Mesenchymal stem cell (in vitro differentiated cells and primary cell): Measurements from ENCODE around the gene TCF7L1.

Experiments
- DNase-seq: peaks from one replicate; pipeline ENCODE4 v3.0.0-alpha.2; 2013
- H2AFZ ChIP-seq: one replicate; pipeline ENCODE4 v1.6.1; 2013; ENCODE audit warnings: low read depth, mild to moderate bottlenecking, control low read depth, inconsistent platforms, low read length, moderate library complexity
- H2AK5ac ChIP-seq: 2 replicates; pipeline ENCODE4 v1.6.1; 2013; ENCODE audit warnings: low read length, moderate library complexity, mild to moderate bottlenecking, inconsistent platforms; ENCODE audit not compliant: severe bottlenecking
- H2BK120ac ChIP-seq: one replicate; pipeline ENCODE4 v1.6.1; 2013; ENCODE audit warnings: low read depth, mild to moderate bottlenecking, inconsistent platforms, low read length, moderate library complexity
- H2BK12ac ChIP-seq, 2 experiments: one replicate each; pipeline ENCODE4 v1.6.1; 2013; ENCODE audit warnings: inconsistent platforms in 2 of 2, low read length in 2 of 2, mild to moderate bottlenecking in 2 of 2, moderate library complexity in 2 of 2, control low read depth in 1 of 2
- H2BK15ac ChIP-seq: one replicate; pipeline ENCODE4 v1.6.1; 2013; ENCODE audit warnings: mild to moderate bottlenecking, low read depth, inconsistent platforms; ENCODE audit not compliant: poor library complexity, severe bottlenecking
- H2BK5ac ChIP-seq: 2 replicates; pipeline ENCODE4 v1.6.1; 2013; ENCODE audit warnings: low read depth, mild to moderate bottlenecking, low read length, control low read depth, inconsistent platforms; ENCODE audit not compliant: poor library complexity, severe bottlenecking
- H3K14ac ChIP-seq, 2 experiments: one replicate each; pipeline ENCODE4 v1.6.1; 2013; ENCODE audit warnings: inconsistent platforms in 2 of 2, low read length in 2 of 2, control low read depth in 1 of 2, mild to moderate bottlenecking in 1 of 2, moderate library complexity in 1 of 2
- H3K18ac ChIP-seq, 2 experiments: one replicate each; pipeline ENCODE4 v1.6.1; 2013; ENCODE audit warnings: inconsistent platforms in 2 of 2, low read length in 2 of 2, control low read depth in 1 of 2, low read depth in 1 of 2, mild to moderate bottlenecking in 1 of 2
- H3K23ac ChIP-seq, 2 experiments: one replicate each; pipeline ENCODE4 v1.6.1; 2013; ENCODE audit warnings: inconsistent platforms in 2 of 2, low read length in 2 of 2, mild to moderate bottlenecking in 2 of 2, moderate library complexity in 2 of 2, control low read depth in 1 of 2
- H3K27ac ChIP-seq: 2 replicates; pipeline ENCODE4 v1.5.1; 2013; ENCODE audit warnings: mild to moderate bottlenecking, moderate library complexity, low read length, control low read depth, inconsistent platforms; ENCODE audit not compliant: poor library complexity, severe bottlenecking
- H3K27me3 ChIP-seq, 2 experiments: 2 replicates each; pipeline versions ENCODE4 v1.6.1 to v1.7.0; 2013; ENCODE audit warnings: low read length in 2 of 2, mild to moderate bottlenecking in 2 of 2, moderate library complexity in 2 of 2, control low read depth in 1 of 2, inconsistent platforms in 1 of 2; ENCODE audit not compliant: control insufficient read depth in 1 of 2, insufficient read depth in 1 of 2
- H3K36me3 ChIP-seq, 2 experiments: 2 replicates each; pipeline versions ENCODE4 v1.6.1 to v1.7.0; 2013; ENCODE audit warnings: low read length in 2 of 2, control low read depth in 1 of 2, inconsistent platforms in 1 of 2, low read depth in 1 of 2, mild to moderate bottlenecking in 1 of 2; ENCODE audit not compliant: insufficient read depth in 2 of 2, control insufficient read depth in 1 of 2
- H3K4ac ChIP-seq, 2 experiments: one replicate each; pipeline ENCODE4 v1.6.1; 2013; ENCODE audit warnings: inconsistent platforms in 2 of 2, low read length in 2 of 2, mild to moderate bottlenecking in 2 of 2, moderate library complexity in 2 of 2, control low read depth in 1 of 2, low read depth in 1 of 2
- H3K4me1 ChIP-seq: 2 replicates; pipeline ENCODE4 v1.6.1; 2013; ENCODE audit warnings: low read depth, low read length, control low read depth; ENCODE audit not compliant: control insufficient read depth, insufficient read depth
- H3K4me2 ChIP-seq: 2 replicates; pipeline ENCODE4 v1.6.1; 2013; ENCODE audit warnings: low read length, mild to moderate bottlenecking, inconsistent platforms; ENCODE audit not compliant: poor library complexity, severe bottlenecking
- H3K4me3 ChIP-seq, 2 experiments: 2 replicates each; pipeline versions ENCODE4 v1.5.1 to v1.7.0; 2013; ENCODE audit warnings: low read length in 2 of 2, mild to moderate bottlenecking in 2 of 2, control low read depth in 1 of 2, low read depth in 1 of 2; ENCODE audit not compliant: insufficient read depth in 1 of 2
- H3K79me1 ChIP-seq: replicated peaks from 2 replicates; pipeline ENCODE4 v1.6.1; 2013; ENCODE audit warnings: mild to moderate bottlenecking, control low read depth, low read length, inconsistent platforms; ENCODE audit not compliant: poor library complexity, severe bottlenecking
- H3K9ac ChIP-seq: 2 replicates; pipeline ENCODE4 v1.7.0; 2013; ENCODE audit warnings: mild to moderate bottlenecking, low read length, moderate library complexity
- H3K9me3 ChIP-seq: 2 replicates; pipeline ENCODE4 v1.7.0; 2013; ENCODE audit warnings: mild to moderate bottlenecking, low read length; ENCODE audit not compliant: control insufficient read depth
- H4K8ac ChIP-seq: one replicate; pipeline ENCODE4 v1.6.1; 2013; ENCODE audit warnings: inconsistent platforms, mild to moderate bottlenecking, low read length, moderate library complexity
- H4K91ac ChIP-seq: one replicate; pipeline ENCODE4 v1.6.1; 2013; ENCODE audit warnings: mild to moderate bottlenecking, low read length, inconsistent platforms
- WGBS: methylation state at CpG from one replicate; pipeline ENCODE4 v1.1.7; 2013; ENCODE audit warnings: mixed read lengths; 5-methylcytosine and 5-hydroxymethylcytosine counted together

The TCF7L1 gene

GRCh38 chr2:85235281-85235680 lies 102.1 kb downstream of the TCF7L1 start:
- no peak overlapping the region for H2BK12ac ChIP-seq
- DNase-seq = no peak
- no peak overlapping the region for H4K8ac ChIP-seq
- H3K79me1 ChIP-seq = peaks cover 5% of the 10 kb centered on the region
- H3K27me3 ChIP-seq = no peaks in the 10 kb centered on the region
- H3K27ac ChIP-seq = no peak overlapping the region
- no peak overlapping the region for H2AK5ac ChIP-seq
- no peaks in the 10 kb centered on the region for H3K36me3 ChIP-seq
- no peak overlapping the region for H2BK120ac ChIP-seq
- H3K9me3 ChIP-seq = no peaks in the 10 kb centered on the region
- H3K9ac ChIP-seq = no peak overlapping the region
- H3K18ac ChIP-seq = no peak overlapping the region
- no peak overlapping the region for H2BK15ac ChIP-seq
- H2BK5ac ChIP-seq = no peak overlapping the region
- H4K91ac ChIP-seq = no peak overlapping the region
- no peak overlapping the region for H3K4me3 ChIP-seq
- peaks cover 15% of the 10 kb centered on the region for H3K4me1 ChIP-seq
- H2AFZ ChIP-seq = no peak overlapping the region
- no peak overlapping the region for H3K14ac ChIP-seq
- no peak overlapping the region for H3K23ac ChIP-seq
- 83% methylated on average over 4 of the region's 5 CpGs for WGBS
- H3K4me2 ChIP-seq = no peak overlapping the region
- no peak overlapping the region for H3K4ac ChIP-seq

GRCh38 chr2:85236084-85236483 lies 102.9 kb downstream of the TCF7L1 start:
- Histone ChIP-seq H3K23ac (no peak overlapping the region), H3K14ac (no peak overlapping the region), H3K36me3 (no peaks in the 10 kb centered on the region), H3K27ac (no peak overlapping the region), H2AFZ (no peak overlapping the region), H3K4ac (no peak overlapping the region), H4K91ac (no peak overlapping the region), H2BK15ac (no peak overlapping the region), H3K4me2 (no peak overlapping the region), H3K18ac (no peak overlapping the region), H3K27me3 (no peaks in the 10 kb centered on the region), H3K9me3 (no peaks in the 10 kb centered on the region), H2BK120ac (no peak overlapping the region), H2BK5ac (no peak overlapping the region), H4K8ac (no peak overlapping the region), H2AK5ac (no peak overlapping the region), H3K4me1 (peaks cover 15% of the 10 kb centered on the region), H3K79me1 (peaks cover 5% of the 10 kb centered on the region), H3K9ac (no peak overlapping the region), H2BK12ac (no peak overlapping the region), H3K4me3 (no peak overlapping the region)
- WGBS = 91% methylated on average over 3 of the region's 3 CpGs
- DNase-seq = no peak

- no peak overlapping the region for H3K23ac ChIP-seq
- WGBS = 54% methylated on average over 26 of the region's 26 CpGs
- no peak overlapping the region for H2BK120ac ChIP-seq
Measured at GRCh38 chr2:85237849-85238565, 104.8 kb downstream of the TCF7L1 start.

GRCh38 chr2:85238607-85239006 lies 105.4 kb downstream of the TCF7L1 start:
- Histone ChIP-seq H2BK120ac (no peak overlapping the region), H3K14ac (no peak overlapping the region), H2AK5ac (no peak overlapping the region), H3K18ac (no peak overlapping the region), H2BK5ac (no peak overlapping the region), H3K79me1 (peaks cover 4% of the 10 kb centered on the region), H3K4me3 (no peak overlapping the region), H3K4me2 (no peak overlapping the region), H3K4ac (no peak overlapping the region), H3K27me3 (no peaks in the 10 kb centered on the region), H3K23ac (no peak overlapping the region), H4K8ac (no peak overlapping the region), H3K27ac (no peak overlapping the region), H3K9me3 (no peaks in the 10 kb centered on the region), H2BK15ac (no peak overlapping the region), H2BK12ac (no peak overlapping the region), H3K4me1 (peaks cover 20% of the 10 kb centered on the region), H3K9ac (no peak overlapping the region), H4K91ac (no peak overlapping the region), H3K36me3 (no peaks in the 10 kb centered on the region), H2AFZ (no peak overlapping the region)
- WGBS = 98% methylated on average over 7 of the region's 8 CpGs
- no peak for DNase-seq

More at GRCh38 chr2:85237849-85238565, 104.8 kb downstream of the TCF7L1 start:
- H2AFZ ChIP-seq = no peak overlapping the region
- no peaks in the 10 kb centered on the region for H3K36me3 ChIP-seq
- H3K18ac ChIP-seq = no peak overlapping the region
- no peak overlapping the region for H3K4me3 ChIP-seq
- H3K27me3 ChIP-seq = no peaks in the 10 kb centered on the region
- no peaks in the 10 kb centered on the region for H3K9me3 ChIP-seq
- peak overlapping the region; percentile 49 for H3K4me2 ChIP-seq
- no peak overlapping the region for H2BK12ac ChIP-seq
- DNase-seq = no peak
- peaks cover 19% of the 10 kb centered on the region for H3K4me1 ChIP-seq
- H4K8ac ChIP-seq = peak overlapping the region; percentile 19
- H3K4ac ChIP-seq = no peak overlapping the region
- no peak overlapping the region for H3K9ac ChIP-seq
- peak overlapping the region; percentile 11 for H4K91ac ChIP-seq
- H2AK5ac ChIP-seq = no peak overlapping the region
- H3K27ac ChIP-seq = no peak overlapping the region
- peaks cover 3% of the 10 kb centered on the region for H3K79me1 ChIP-seq
- H3K14ac ChIP-seq = no peak overlapping the region
- H2BK15ac ChIP-seq = no peak overlapping the region
- H2BK5ac ChIP-seq = no peak overlapping the region
